GM15510 (cell line): Measurements from ENCODE around the gene PLLP.

Source experiments
- POLR2A ChIP-seq: IDR thresholded peaks from 3 replicates; pipeline ENCODE4 v1.6.1; 2011; ENCODE audit warnings: borderline replicate concordance; ENCODE audit not compliant: insufficient read length; ENCODE audit errors: extremely low read depth

The PLLP gene

GRCh38 chr16:57268804-57269800 lies 15.4 kb downstream of the PLLP start:
- no peak for TF ChIP-seq POLR2A

GRCh38 chr16:57266531-57267260 lies 17.8 kb downstream of the PLLP start:
- no peak for TF ChIP-seq POLR2A

GRCh38 chr16:57265850-57266530 lies 18.5 kb downstream of the PLLP start:
- no peak for TF ChIP-seq POLR2A

- no peak for TF ChIP-seq POLR2A
Observed at GRCh38 chr16:57264950-57265371, 19.5 kb downstream of the PLLP start.

GRCh38 chr16:57264381-57264780 lies 20.1 kb downstream of the PLLP start:
- no peak for TF ChIP-seq POLR2A

GRCh38 chr16:57263541-57264351 lies 20.7 kb downstream of the PLLP start:
- TF ChIP-seq POLR2A: no peak

GRCh38 chr16:57262841-57263540 lies 21.5 kb downstream of the PLLP start:
- TF ChIP-seq POLR2A: no peak

GRCh38 chr16:57261806-57262205 lies 22.7 kb downstream of the PLLP start:
- TF ChIP-seq POLR2A: no peak

- no peak for TF ChIP-seq POLR2A
Observed at GRCh38 chr16:57260294-57260929, 24.1 kb downstream of the PLLP start.

GRCh38 chr16:57258910-57259475 lies 25.5 kb downstream of the PLLP start:
- no peak for TF ChIP-seq POLR2A

GRCh38 chr16:57258226-57258909 lies 26.1 kb downstream of the PLLP start:
- TF ChIP-seq POLR2A: no peak

GRCh38 chr16:57257455-57258070 lies 26.9 kb downstream of the PLLP start:
- no peak for TF ChIP-seq POLR2A
